Choroid plexus epithelial cell (primary cell): ENCODE data around the gene IFITM10.
A peak's percentile ranks its signal among the peaks of the same experiment; 100 is the strongest.

Experiments used
- DNase-seq: peaks from one replicate; pipeline ENCODE4 v3.0.0-alpha.2; 2010; ENCODE audit warnings: low read depth
- H3K4me3 ChIP-seq: 2 replicates; pipeline ENCODE4 v1.5.1; 2011; ENCODE audit warnings: low read depth, mild to moderate bottlenecking, control low read depth, low read length, moderate library complexity
- CTCF ChIP-seq: conservative IDR thresholded peaks from 2 replicates; pipeline ENCODE4 v1.5.1; 2011; ENCODE audit warnings: low read depth, mild to moderate bottlenecking, control low read depth, inconsistent platforms, low read length, moderate library complexity

The IFITM10 gene

GRCh38 chr11:1694846-1695547 lies 55.4 kb downstream of the IFITM10 start:
- no peak for DNase-seq
- H3K4me3 ChIP-seq, result no peak overlapping the region
- no peak for TF ChIP-seq CTCF

- peak; percentile 75 for DNase-seq
- H3K4me3 ChIP-seq, result no peak overlapping the region
- TF ChIP-seq CTCF, result peak; percentile 85
Measured at GRCh38 chr11:1694064-1694845, 56.1 kb downstream of the IFITM10 start.

GRCh38 chr11:1693327-1694063 lies 56.9 kb downstream of the IFITM10 start:
- peak; percentile 73 for DNase-seq
- peak; percentile 90 for TF ChIP-seq CTCF
- peak overlapping the region; percentile 26 for H3K4me3 ChIP-seq

- DNase-seq, result no peak
- no peak for TF ChIP-seq CTCF
- no peak overlapping the region for H3K4me3 ChIP-seq
Measured at GRCh38 chr11:1692708-1693326, 57.6 kb downstream of the IFITM10 start.

GRCh38 chr11:1691878-1692707 lies 58.3 kb downstream of the IFITM10 start:
- H3K4me3 ChIP-seq, result no peak overlapping the region
- no peak for DNase-seq
- TF ChIP-seq CTCF, result no peak

- no peak for DNase-seq
- no peak overlapping the region for H3K4me3 ChIP-seq
- no peak for TF ChIP-seq CTCF
Measured at GRCh38 chr11:1691026-1691877, 59.1 kb downstream of the IFITM10 start.
